Effector memory CD8-positive, alpha-beta T cell (primary cell): Measurements from ENCODE around the gene MYOM1.

ENCODE experiments used
- ATAC-seq: fragments of 150-1000 bp; cut with Tn5 transposase; replicated peaks from 2 replicates; pipeline ENCODE4 v1.10.0; 2021; ENCODE audit warnings: mild to moderate bottlenecking, moderate library complexity
- DNase-seq, 3 experiments: peaks; one replicate each; pipeline ENCODE4 v3.0.0; 2021
- H3K27ac Mint-ChIP-seq, 2 donors: one replicate each; pipeline ENCODE4 v1.8.0; 2022; ENCODE audit warnings: mild to moderate bottlenecking in 2 of 2, mixed read lengths in 2 of 2, moderate library complexity in 2 of 2
- H3K27me3 Mint-ChIP-seq, 2 donors: one replicate each; pipeline ENCODE4 v1.8.0; 2022; ENCODE audit warnings: mixed read lengths in 2 of 2
- H3K36me3 Mint-ChIP-seq: one replicate; pipeline ENCODE4 v1.8.0; 2022; ENCODE audit warnings: mild to moderate bottlenecking, moderate library complexity, mixed read lengths; ENCODE audit not compliant: insufficient read depth
- H3K4me1 Mint-ChIP-seq, 2 donors: one replicate each; pipeline ENCODE4 v1.8.0; 2022; ENCODE audit warnings: low read depth in 2 of 2, mixed read lengths in 2 of 2
- H3K4me3 Mint-ChIP-seq, 2 donors: one replicate each; pipeline ENCODE4 v1.8.0; 2022; ENCODE audit warnings: mild to moderate bottlenecking in 2 of 2, mixed read lengths in 2 of 2, moderate library complexity in 2 of 2
- H3K9me3 Mint-ChIP-seq, 2 donors: one replicate each; pipeline ENCODE4 v1.8.0; 2022; ENCODE audit warnings: mixed read lengths in 2 of 2
- total RNA-seq, 9 experiments: gene quantifications; one replicate each; lab custom pipeline; 2026; lab: John Stamatoyannopoulos, UW

Gene MYOM1
- 0.26 to 11.3 (median 4.2) reads per million in 9 experiments for total RNA-seq

DNA sequence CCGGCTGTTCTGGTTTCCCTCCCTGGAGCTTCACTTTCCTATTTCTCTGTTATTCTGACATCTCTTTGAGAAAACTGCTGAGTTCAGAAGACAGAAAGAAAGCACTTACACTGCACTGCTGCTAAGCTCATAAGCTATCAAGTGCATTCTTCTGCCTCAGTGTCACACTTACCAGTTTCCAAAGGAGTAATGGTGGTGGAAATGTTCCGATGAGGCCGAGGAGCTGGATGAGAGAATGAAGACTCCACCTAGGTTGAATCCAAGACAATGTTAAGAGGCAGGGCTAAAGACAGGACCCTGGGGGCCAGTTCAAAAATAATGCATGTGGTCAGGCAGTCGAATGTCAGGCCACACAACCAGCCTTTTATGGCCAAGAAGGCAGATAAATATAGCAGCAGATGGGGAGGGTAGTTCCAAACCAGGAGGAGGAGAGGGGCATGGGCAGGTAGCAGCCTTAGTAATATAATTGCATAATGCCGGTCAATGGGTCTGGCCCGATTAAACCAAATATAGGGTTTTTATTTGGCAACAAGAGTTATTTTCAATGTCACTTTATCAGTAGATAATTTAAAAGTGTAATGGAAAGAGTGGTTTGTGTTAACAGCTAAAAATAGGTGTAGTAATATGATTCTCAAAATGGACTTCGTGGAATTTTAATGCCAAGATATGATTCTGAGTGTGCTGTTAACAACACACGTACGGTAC lies at the start of gene MYOM1:
TSS of gene MYOM1 (minus strand) at position 338 of the 705 bp plus-strand sequence. CDS start 4,745 bp downstream, outside the sequence.
- ATAC-seq (no peak), DNase-seq (no peak)
- no peak within 1 kb of the TSS for H3K4me3 Mint-ChIP-seq
- H3K27me3 Mint-ChIP-seq: no peaks in the 10 kb centered on the region
- peaks cover 4 to 6% of the 10 kb centered on the region in 2 donors for H3K4me1 Mint-ChIP-seq
- H3K36me3 Mint-ChIP-seq: no peaks in the 10 kb centered on the region
- H3K27ac Mint-ChIP-seq: peak within 1 kb of the TSS in 1 of 2 donors; percentile 47
- no peaks in the 10 kb centered on the region for H3K9me3 Mint-ChIP-seq

DNA sequence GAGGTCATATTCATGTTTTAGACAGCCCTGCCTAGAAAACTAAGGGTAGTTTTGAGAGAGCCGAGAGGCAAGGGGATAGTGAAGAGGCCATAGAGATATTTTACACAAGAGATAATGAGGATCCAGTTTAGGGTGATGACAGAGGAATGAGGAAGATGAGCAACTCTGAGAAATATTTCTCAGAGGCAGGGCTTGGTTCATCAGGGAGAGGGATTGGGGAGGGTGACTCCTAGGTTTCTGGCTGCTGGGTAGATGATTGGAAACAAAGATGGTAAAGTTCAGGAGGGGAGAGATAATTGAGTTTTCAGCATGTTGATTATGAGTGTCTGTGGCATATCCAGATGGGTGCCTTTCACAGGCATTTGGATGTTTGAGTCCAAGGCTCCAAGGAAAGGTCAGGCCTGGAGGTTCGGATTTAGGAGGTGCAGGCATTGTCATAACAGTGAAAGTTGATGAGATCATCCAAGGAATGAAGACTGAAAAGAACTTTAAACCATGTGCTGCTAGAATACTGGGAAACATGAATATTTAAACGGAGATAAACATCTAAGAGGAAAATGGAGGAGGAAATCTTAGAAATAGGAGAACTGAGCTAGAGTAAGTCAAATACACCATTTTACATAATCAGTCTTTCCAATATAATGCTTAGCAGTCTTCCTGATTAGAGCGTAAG lies 49.6 kb upstream of the MYOM1 start:
- Mint-ChIP-seq H3K4me1 (peaks cover 61 to 89% of the 10 kb centered on the region in 2 donors), H3K27ac (peak overlapping the region; percentile 45 to 87), H3K4me3 (peak overlapping the region; percentile 10 to 60), H3K27me3 (no peaks in the 10 kb centered on the region), H3K9me3 (no peaks in the 10 kb centered on the region), H3K36me3 (peaks cover 25% of the 10 kb centered on the region)
- ATAC-seq (no peak), DNase-seq (no peak)

GRCh38 chr18:3268306-3268705 lies 48.5 kb upstream of the MYOM1 start:
- DNase-seq: no peak
- Mint-ChIP-seq H3K4me1 (peaks cover 69 to 93% of the 10 kb centered on the region in 2 donors), H3K27me3 (no peaks in the 10 kb centered on the region), H3K9me3 (no peaks in the 10 kb centered on the region), H3K36me3 (peaks cover 14% of the 10 kb centered on the region), H3K27ac (peak overlapping the region; percentile 45 to 87), H3K4me3 (peak overlapping the region in 1 of 2 donors; percentile 60)
- no peak for ATAC-seq

DNA sequence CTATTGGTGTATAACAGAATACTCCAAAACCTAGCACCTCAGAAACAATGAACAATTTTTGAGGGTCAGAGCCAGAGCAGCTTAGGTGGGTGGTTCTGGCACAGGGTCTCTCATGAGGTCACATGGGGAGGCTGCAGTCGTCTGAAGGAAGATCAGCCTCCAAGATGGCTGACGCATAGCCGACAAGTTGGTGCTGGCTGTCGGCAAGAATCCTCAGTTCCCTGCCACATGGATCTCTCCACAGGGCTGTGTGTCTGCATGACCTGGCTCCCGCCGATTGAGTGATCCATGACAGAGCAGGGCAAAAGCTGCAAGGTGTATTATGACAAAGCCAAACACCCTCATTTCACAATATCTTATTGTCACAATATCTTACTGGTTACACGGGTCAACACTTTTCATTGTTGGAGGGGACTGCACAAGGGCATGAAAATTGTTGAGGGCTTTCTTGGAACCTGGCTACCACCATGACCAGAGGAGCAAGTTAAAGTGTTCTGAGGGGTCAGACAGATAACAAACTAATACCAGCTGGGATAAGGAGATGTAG lies 46.4 kb upstream of the MYOM1 start:
- no peaks in the 10 kb centered on the region for H3K9me3 Mint-ChIP-seq
- no peak for DNase-seq
- peaks cover 72 to 81% of the 10 kb centered on the region in 2 donors for H3K4me1 Mint-ChIP-seq
- H3K4me3 Mint-ChIP-seq: peak overlapping the region; percentile 65 to 76
- peaks cover 18% of the 10 kb centered on the region for H3K36me3 Mint-ChIP-seq
- peak overlapping the region; percentile 63 to 100 for H3K27ac Mint-ChIP-seq
- H3K27me3 Mint-ChIP-seq: no peaks in the 10 kb centered on the region
- ATAC-seq: no peak

DNA sequence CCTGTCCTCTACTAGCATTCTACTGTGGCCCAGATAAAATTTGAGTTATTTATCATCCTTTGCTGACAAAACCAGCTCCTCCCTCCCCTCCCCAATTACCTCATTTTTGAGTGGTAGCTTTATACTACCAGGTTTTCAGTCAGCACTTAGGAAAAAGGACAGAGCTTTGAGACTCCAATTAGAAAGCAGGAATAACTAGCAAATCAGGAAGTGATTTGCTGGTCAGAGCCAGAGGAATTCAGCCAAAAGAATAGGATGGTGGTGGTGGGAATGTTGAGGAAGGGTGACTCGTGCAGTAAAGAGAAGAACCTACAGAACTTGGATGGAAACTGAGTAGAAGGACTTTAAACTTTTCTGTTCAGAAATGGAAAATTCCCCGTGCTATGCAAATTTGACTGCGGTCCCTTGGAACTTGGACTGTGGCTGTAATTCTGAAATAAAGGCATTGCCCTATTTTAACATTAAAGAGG lies 45.8 kb upstream of the MYOM1 start:
- H3K36me3 Mint-ChIP-seq: peaks cover 22% of the 10 kb centered on the region
- no peak for ATAC-seq
- H3K4me3 Mint-ChIP-seq: peak overlapping the region; percentile 65 to 76
- H3K4me1 Mint-ChIP-seq: peaks cover 70 to 81% of the 10 kb centered on the region in 2 donors
- no peaks in the 10 kb centered on the region for H3K27me3 Mint-ChIP-seq
- no peak for DNase-seq
- peak overlapping the region; percentile 63 to 100 for H3K27ac Mint-ChIP-seq
- no peaks in the 10 kb centered on the region for H3K9me3 Mint-ChIP-seq

DNA sequence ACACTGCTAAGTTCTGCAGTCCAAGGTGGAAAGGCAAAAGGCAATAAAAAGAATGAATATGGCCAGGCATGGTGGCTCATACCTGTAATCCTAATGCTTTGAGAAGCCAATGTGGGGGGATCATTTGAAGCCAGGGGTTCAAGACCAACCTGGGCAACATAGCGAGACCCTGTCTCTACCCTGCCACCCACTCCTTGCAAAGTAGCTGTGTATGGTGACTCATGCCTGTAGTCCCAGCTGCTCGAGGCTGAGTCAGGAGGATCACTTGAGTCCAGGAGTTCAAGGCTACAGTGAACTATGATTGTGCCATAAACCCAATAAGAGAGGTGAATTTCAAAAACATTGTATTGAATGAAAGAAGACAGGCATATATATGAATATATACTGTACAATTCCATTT lies 44.6 kb upstream of the MYOM1 start:
- Mint-ChIP-seq H3K27me3 (no peaks in the 10 kb centered on the region), H3K9me3 (no peaks in the 10 kb centered on the region), H3K4me1 (peaks cover 69 to 80% of the 10 kb centered on the region in 2 donors), H3K4me3 (peak overlapping the region; percentile 89 to 97), H3K27ac (peak overlapping the region in 1 of 2 donors; percentile 100), H3K36me3 (peaks cover 22% of the 10 kb centered on the region)
- DNase-seq: no peak
- no peak for ATAC-seq

- H3K4me1 Mint-ChIP-seq: peaks cover 64 to 74% of the 10 kb centered on the region in 2 donors
- no peak for ATAC-seq
- H3K27me3 Mint-ChIP-seq: no peaks in the 10 kb centered on the region
- H3K36me3 Mint-ChIP-seq: peaks cover 26% of the 10 kb centered on the region
- DNase-seq: no peak
- H3K27ac Mint-ChIP-seq: peak overlapping the region; percentile 99 to 100
- no peaks in the 10 kb centered on the region for H3K9me3 Mint-ChIP-seq
- peak overlapping the region; percentile 89 to 97 for H3K4me3 Mint-ChIP-seq
These were observed 43.4 kb upstream of the MYOM1 start for GRCh38 chr18:3263132-3263700.

DNA sequence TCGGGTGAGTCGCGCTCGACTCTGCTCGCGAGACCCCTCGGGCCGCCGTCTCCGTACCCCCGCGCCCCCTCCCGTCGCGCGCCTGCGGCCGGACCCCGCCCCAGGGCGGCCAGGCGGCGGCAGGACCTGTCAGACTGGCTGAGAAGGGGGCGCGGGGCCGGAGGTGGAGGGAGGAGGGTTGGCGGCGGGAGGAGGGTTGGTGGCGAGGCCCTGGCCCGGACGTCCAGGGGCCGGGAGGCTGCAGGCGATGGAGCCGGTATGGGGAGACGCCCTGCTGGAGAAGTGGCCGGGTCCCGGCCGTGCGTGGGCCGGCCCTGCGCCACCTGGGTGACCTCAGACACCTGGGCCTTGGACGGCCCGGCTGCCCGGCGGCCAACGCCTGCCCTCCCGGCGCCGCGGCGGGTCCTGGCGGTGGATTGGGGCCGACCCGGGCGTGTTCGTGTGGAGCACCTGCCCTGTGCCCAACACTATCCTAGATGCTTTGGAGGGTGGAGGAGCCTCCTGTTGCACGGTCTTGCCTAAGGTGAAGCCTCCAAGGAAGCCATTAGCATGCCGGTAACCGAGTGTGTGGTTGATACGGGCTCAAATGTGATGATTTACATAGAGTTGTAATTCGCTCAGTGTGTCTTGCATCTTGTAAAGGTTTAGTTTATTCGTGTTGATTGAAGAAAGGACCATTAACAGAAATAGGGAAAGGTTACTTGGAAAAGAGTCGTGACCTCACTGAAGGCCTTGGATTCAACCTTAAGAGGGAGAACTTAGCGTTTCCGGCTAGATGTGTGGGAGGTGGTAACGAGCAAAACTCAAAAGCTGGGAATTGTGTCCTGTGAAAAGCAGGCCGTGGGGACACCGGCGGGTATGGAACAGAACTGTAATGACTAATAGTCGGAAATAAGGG lies 42.7 kb upstream of the MYOM1 start:
- ATAC-seq: peak; percentile 28
- H3K9me3 Mint-ChIP-seq: no peaks in the 10 kb centered on the region
- peaks cover 64 to 76% of the 10 kb centered on the region in 2 donors for H3K4me1 Mint-ChIP-seq
- peak; percentile 30 to 39 (median 30) for DNase-seq
- no peaks in the 10 kb centered on the region for H3K27me3 Mint-ChIP-seq
- H3K4me3 Mint-ChIP-seq: peak overlapping the region; percentile 89 to 97
- H3K27ac Mint-ChIP-seq: peak overlapping the region; percentile 99 to 100
- H3K36me3 Mint-ChIP-seq: peaks cover 30% of the 10 kb centered on the region

DNA sequence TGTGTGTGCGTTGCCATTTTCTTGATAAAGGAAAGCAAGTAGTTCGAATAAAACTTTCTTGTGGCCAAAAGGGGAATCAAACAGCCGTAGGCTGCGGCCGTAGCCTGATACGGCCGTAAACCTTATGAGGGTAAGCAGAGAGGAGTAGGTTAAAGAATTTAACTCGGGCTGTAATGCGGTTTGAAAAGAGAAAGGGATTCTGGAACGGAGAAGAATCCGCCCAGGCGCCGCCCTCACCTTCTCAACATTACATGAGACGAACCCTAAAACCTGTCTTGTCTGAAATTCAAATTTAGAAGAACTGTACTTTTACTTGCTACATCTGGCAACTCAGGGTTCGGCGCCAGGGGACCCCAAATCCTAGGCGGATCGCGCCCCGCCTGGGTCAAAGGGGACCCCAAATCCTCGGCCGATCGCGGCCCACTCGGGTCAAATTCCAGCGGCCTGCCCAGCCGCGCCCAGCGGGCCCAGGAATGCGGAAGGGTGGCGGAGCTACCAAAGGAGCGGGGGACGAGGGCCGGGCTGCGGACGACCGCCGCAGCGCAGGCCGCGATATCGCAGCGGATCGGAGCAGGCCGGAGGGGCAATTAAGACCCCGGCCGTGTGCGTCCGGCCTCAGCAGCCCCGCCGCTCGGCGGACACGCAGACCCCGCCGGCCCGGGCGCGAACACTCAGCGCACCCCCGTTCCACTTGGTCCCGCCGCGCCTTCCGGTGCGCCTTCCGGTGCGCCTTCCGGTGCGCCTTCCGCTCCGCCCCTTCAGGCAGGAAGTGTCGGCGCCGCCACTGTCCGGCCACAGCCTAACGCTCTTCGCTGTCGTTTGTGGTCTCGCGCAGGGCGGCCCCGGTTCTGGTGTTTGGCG lies 41.8 kb upstream of the MYOM1 start, which contains the start of gene MYL12B:
TSS of gene MYL12B (plus strand) at position 761 of the 861 bp plus-strand sequence. CDS start 10,766 bp downstream, outside the sequence.
- peaks cover 39% of the 10 kb centered on the region for H3K36me3 Mint-ChIP-seq
- peaks cover 56 to 73% of the 10 kb centered on the region in 2 donors for H3K4me1 Mint-ChIP-seq
- ATAC-seq (peak; percentile 78), DNase-seq (peak; percentile 81 to 82 (median 82))
- no peaks in the 10 kb centered on the region for H3K9me3 Mint-ChIP-seq
- H3K4me3 Mint-ChIP-seq: peak within 1 kb of the TSS; percentile 89 to 97
- no peaks in the 10 kb centered on the region for H3K27me3 Mint-ChIP-seq
- H3K27ac Mint-ChIP-seq: peak within 1 kb of the TSS; percentile 99 to 100

GRCh38 chr18:3260995-3261372 lies 41.2 kb upstream of the MYOM1 start:
- Mint-ChIP-seq H3K36me3 (peaks cover 41% of the 10 kb centered on the region), H3K9me3 (no peaks in the 10 kb centered on the region), H3K27me3 (no peaks in the 10 kb centered on the region), H3K4me1 (peaks cover 54 to 72% of the 10 kb centered on the region in 2 donors), H3K4me3 (peak overlapping the region; percentile 89 to 97), H3K27ac (peak overlapping the region; percentile 99 to 100)
- ATAC-seq: no peak
- no peak for DNase-seq

- Mint-ChIP-seq H3K36me3 (peaks cover 69% of the 10 kb centered on the region), H3K27ac (peak overlapping the region; percentile 15 to 77)
These were observed 37.9 kb upstream of the MYOM1 start for GRCh38 chr18:3257627-3258120.

More at GRCh38 chr18:3257627-3258120, 37.9 kb upstream of the MYOM1 start:
- Mint-ChIP-seq H3K4me1 (peaks cover 46 to 71% of the 10 kb centered on the region in 2 donors), H3K9me3 (no peaks in the 10 kb centered on the region), H3K4me3 (peak overlapping the region; percentile 10 to 37), H3K27me3 (no peaks in the 10 kb centered on the region)
- ATAC-seq (no peak), DNase-seq (no peak)
